Renal cortex interstitium (tissue), 11 donors: ENCODE results near the gene ADGRG6. TPM values are rescaled to one million over a fixed set of nuclear protein-coding genes. Genes with fewer than 3 reads are reported as not detected.
A peak's percentile ranks its signal among the peaks of the same experiment; 100 is the strongest.
"Not testable (repeated sequence)": the region's sequence is repeated elsewhere in the genome, so short reads cannot be mapped to it uniquely, and the experiment has no call there.

Experiments
- DNase-seq, 11 donors: peaks; one replicate each; pipeline ENCODE4 v3.0.0-alpha.2; 2013; ENCODE audit warnings: low read depth in 9 of 11, low spot score in 4 of 11; ENCODE audit errors: extremely low read depth in 1 of 11
- polyA plus RNA-seq, 3 donors: library from polyadenylated mRNA; unstranded; fragments of 120-200 nt; gene quantifications; one replicate each; pipeline ENCODE4 v1.2.1, GENCODE V29; 2013; ENCODE audit not compliant: insufficient read length in 3 of 3

The ADGRG6 gene
- polyA plus RNA-seq, 3 donors, result 24.1 to 28.4 (median 27.4) TPM

- DNase-seq, result no peak
Observed at GRCh38 chr6:142446576-142446975, 144.8 kb downstream of the ADGRG6 start.

DNA sequence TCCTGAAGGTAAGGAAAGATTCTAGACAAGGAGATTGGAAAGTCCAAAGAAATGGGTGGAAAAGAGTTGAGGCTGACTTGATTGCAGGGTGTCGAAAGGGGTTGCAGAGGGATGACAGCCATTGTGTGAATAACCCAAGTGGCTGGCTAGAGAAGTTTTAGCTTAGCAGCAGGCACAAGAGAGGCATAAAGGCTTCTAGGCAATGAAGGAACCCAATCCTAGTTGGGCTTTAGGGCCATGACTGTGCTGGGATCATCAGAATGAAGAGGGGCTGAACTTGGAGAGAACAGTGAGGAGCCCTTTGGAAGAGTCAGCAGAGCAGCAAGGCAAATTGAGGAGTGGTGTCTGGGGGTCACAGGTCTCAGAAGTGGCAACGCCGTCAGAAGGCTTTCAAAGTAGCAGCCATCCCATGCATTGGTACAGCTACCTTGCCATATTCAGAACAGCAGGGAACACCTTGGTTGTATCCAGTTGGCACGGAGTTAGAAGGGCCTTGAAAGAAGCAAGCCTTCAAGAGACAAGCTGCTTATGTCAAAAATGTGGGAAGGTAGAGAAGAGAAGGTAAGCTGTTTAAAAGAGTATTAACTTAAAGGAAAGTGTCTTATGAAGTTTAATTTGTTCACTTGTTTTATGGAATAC lies 146.4 kb downstream of the ADGRG6 start:
- DNase-seq, result no peak

GRCh38 chr6:142450856-142451255 lies 149.0 kb downstream of the ADGRG6 start:
- not testable (repeated sequence) for DNase-seq

- no peak for DNase-seq
Observed at GRCh38 chr6:142452993-142453392, 151.2 kb downstream of the ADGRG6 start.

- DNase-seq, result not testable (repeated sequence)
Observed at GRCh38 chr6:142454196-142454595, 152.4 kb downstream of the ADGRG6 start.

DNA sequence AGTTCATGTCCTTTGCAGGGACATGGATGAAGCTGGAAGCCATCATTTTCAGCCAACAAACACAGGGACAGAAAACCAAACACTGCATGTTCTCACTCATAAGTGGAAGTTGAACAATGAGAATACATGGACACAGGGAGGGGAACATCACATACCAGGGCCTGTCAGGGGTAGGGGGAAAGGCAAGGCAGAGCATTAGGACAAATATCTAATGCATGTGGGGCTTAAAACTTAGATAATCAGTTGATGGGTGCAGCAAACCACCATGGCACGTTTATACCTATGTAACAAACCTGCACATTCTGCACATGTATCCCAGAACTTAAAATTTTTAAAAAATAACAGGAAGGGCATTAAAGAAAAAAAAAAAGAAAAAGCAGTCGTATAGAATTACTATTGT lies 153.0 kb downstream of the ADGRG6 start:
- DNase-seq, result not testable (repeated sequence)

DNA sequence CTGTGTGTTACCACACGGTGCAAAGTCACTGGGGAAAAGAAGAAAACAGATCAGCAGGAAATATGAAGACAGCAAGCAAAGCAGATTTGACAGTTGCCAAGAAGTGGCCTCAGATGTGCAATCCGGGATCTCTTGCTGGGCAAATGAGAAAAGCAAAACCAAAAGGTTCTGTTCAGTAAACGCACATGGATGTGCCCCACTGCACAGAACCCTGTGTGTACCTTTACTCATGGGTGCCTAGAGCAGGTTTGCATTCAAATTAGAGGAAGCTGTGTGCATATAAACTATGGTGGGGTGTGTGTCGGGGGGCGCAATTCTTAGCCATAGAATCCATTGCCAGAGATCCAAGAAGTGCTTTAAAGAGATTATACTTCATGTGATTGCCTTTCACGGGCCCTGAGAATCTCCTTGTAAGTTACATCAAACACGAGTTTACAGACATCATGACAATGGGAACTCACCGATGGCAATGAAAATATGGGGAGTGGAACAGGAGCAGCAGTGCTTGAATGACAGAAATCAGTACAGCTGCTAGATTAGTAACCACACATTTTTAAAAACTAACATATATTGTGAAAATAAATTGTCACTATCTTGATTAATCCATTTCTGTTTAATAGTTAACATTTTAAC lies 154.3 kb downstream of the ADGRG6 start:
- DNase-seq, result no peak

DNA sequence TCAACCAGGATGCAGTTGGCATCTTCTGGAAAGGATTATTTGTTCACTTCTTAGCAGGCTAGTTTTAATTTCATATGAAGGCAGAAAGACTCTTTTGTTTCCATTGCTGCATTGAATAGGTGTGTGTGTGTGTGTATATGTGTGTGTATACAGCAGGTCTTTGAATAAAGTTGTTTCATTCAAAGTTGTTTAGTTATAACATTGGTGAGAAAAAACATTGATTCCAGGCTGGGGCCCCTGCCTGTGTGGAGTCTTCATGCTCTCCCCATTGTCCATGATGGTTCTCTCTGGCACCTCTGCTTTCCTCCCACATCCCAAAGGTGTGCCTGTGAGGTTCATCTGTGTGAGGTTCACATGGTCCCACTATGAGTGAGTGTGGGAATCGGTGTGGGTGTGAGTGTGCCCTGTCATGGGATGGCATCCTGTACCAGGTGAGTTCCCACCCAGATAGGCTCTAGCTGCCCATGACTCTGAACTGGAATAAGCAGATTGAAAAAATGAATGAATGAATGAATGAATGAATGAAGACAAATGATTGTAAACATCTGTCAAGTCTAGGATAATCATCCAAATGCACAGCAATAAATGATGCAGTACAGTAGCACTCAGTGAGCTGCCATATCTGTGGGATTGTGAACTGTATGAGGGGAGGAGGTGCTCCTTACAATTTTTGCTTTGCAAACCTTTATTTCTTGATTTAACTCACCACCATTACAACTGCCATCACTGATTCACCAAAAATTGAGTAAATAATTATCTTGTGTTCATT lies 156.0 kb downstream of the ADGRG6 start:
- no peak for DNase-seq

DNA sequence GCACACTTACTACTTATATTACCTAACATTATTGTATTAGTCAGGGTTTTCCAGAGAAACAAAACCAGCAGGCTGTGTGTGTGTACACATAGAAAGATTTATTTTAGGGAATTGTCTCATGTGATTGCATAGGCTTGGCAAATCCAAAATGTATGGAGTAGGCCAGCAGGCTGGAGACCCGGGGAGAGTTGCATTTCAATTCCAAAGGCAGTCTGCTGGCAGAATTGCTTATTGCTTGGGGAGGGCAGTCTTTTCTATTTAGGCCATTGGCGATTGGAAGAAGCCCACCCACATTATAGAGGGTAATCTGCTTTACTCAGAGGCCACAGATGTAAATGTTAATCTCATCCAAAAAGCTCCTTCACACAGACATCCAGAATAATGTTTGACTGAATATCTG lies 157.0 kb downstream of the ADGRG6 start:
- DNase-seq, result no peak

DNA sequence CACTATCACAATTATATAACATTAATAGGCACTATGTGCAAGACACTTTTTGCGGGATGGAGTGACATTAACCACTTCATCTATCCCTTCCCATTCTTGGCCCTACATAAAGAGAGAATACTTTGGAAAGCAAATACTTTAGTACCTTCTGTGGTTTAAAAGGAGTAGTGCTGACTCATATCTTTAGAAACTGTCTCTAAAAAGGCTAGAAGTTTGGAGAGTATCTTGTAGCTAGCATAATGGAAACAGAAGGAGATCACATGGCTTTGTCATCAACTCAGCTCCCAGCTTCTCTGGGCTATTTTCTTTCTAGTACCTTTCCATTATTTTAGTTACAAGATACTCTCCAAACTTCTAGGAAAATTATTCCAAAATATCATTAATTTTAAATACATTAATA lies 157.5 kb downstream of the ADGRG6 start:
- no peak for DNase-seq

GRCh38 chr6:142462260-142462659 lies 160.5 kb downstream of the ADGRG6 start:
- DNase-seq, result no peak

- no peak for DNase-seq
Observed at GRCh38 chr6:142463988-142464387, 162.2 kb downstream of the ADGRG6 start.

DNA sequence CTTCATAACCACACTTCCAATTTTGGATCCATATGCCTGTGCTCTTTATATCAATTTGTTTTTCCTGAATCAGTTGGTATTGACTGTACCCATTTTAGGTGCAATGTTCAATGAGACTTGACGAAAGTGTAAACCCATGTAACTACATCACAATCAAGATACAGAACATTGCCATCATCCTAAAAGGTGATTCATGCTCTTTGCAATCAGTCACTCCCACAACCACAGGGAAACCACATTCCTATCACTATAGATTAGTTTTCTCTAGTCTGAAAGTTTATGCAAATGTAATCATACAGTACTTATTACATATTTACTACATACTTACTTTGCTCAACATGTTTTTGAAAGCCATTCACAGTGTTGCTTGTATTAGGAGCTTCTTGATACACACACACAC lies 167.4 kb downstream of the ADGRG6 start:
- DNase-seq, result no peak

DNA sequence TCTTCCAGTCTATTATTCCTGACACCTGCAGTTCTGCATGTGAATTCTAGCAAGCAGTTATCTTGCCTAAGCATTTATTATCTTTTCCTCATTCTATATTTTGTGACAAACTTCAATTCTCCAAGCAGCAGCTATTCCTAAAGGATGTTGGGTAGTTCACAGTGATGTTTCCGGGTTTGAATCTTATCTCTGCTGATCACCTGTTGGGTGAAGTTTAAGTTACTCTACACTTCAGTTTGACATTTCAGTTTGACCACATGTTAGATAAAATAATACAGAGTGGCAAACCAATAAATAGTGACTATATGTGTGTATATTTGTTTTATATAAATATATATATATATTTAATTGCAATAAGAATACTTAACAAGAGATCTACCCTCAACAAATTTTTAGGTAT lies 168.6 kb downstream of the ADGRG6 start:
- no peak for DNase-seq

DNA sequence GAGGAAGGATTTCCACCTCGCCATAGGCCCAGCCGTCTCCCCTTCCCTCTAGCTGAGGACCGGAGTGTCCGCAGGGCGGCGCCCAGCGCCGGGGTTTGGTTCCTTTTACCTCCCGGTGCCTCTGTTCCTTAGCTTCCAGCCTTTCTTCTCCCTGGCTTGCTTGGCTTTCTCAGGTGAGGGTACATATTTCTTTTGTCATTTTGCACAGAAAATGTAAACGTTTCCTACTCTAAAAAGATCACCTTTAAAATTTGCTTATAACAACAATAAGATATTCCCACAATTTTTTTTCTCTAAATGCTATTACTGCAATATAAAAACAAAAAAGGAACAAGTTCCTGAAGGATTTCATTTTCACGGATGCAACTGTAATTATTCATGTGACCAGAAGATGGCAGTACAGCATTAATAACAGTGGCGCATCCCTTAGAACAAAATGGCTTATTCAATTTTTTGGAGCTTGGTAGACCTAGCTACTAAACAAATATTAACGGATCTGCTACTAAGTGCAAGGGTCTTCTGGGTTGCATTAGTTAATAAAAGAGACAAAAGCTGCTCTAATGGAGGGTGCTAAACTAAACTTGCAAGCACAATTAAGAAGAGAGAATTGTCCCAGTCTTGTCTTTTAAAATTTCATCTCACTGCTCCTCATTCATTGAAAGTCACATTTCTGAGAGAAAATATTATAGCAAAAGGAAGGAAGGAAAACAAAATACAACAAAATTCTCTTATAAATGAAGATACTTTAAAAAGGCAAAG lies 172.9 kb downstream of the ADGRG6 start:
- peak; percentile 4 to 42 (median 36) for DNase-seq

- no peak for DNase-seq
Observed at GRCh38 chr6:142476452-142476851, 174.6 kb downstream of the ADGRG6 start.

DNA sequence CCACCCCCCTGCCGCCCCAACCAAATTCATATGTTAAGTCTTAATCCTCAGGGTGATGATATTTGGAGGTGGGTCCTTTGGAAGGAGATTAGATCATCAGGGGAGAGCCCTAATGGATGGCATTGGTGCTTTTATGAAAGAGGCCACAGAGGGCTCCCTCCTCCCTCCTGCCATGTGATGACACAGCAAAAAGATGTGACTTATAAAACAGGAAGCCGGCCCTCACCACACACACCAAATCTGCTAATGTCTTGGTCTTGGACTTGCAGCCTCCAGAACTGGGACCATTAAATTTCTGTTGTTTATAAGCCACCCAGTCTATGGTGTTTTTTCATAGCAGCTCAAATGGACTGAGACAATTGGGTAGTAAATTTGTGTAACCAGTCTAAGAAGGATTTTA lies 176.3 kb downstream of the ADGRG6 start:
- no peak for DNase-seq

DNA sequence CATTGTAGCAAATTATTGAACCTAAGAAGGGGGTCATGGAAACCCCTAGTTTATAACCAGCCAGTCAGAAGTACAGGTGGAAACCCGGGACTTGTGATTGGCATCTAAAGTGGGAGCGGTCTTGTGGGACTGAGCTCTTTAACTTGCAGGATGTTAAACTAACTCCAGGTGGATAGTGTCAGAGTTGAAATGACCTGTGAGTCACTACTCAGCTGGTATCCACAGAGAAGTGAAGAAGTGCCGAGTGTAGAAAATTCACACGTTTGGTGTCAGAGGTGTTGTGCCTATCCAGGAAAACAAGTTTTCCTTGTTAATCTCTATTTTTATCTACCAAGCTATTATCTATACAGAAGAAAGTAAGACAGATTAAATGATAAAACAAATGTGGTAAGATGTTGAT lies 179.7 kb downstream of the ADGRG6 start:
- peak in 2 of 11 donors; percentile 6 to 7 for DNase-seq

GRCh38 chr6:142482249-142482648 lies 180.4 kb downstream of the ADGRG6 start:
- no peak for DNase-seq

GRCh38 chr6:142482974-142483373 lies 181.2 kb downstream of the ADGRG6 start:
- peak in 1 of 11 donors; percentile 9 for DNase-seq
